Type B pancreatic cell (in vitro differentiated cells): ENCODE results near the gene PPP1R13B. TPM values are rescaled to one million over a fixed set of nuclear protein-coding genes. Genes with fewer than 3 reads are reported as not detected.
A peak's percentile ranks its signal among the peaks of the same experiment; 100 is the strongest.
"Not testable (repeated sequence)": the region's sequence is repeated elsewhere in the genome, so short reads cannot be mapped to it uniquely, and the experiment has no call there.

Experiments used
- DNase-seq: peaks from one replicate; pipeline ENCODE4 v3.0.0; 2021; ENCODE audit warnings: mixed read lengths; ENCODE audit not compliant: unreplicated experiment; ENCODE audit errors: extremely low spot score
- H3K27ac Mint-ChIP-seq: 2 replicates; pipeline ENCODE4 v1.8.0; 2021; ENCODE audit warnings: mild to moderate bottlenecking, mixed read lengths
- H3K27me3 Mint-ChIP-seq: 2 replicates; pipeline ENCODE4 v1.8.0; 2021; ENCODE audit warnings: mixed read lengths
- H3K36me3 Mint-ChIP-seq: 2 replicates; pipeline ENCODE4 v1.8.0; 2021; ENCODE audit warnings: mixed read lengths
- H3K4me1 Mint-ChIP-seq: one replicate; pipeline ENCODE4 v1.8.0; 2021; ENCODE audit warnings: mixed read lengths; ENCODE audit not compliant: unreplicated experiment
- H3K4me3 Mint-ChIP-seq: 2 replicates; pipeline ENCODE4 v1.8.0; 2021; ENCODE audit warnings: mild to moderate bottlenecking, mixed read lengths
- H3K9me3 Mint-ChIP-seq: 2 replicates; pipeline ENCODE4 v1.8.0; 2021; ENCODE audit warnings: mixed read lengths
- total RNA-seq: library from RNA; stranded (reverse); gene quantifications from 2 replicates; pipeline ENCODE4 v1.2.1, GENCODE V29; 2021; ENCODE audit warnings: low replicate concordance
- TF ChIP-seq, protein P1 (sequence below): fragments of 200-600 bp; sonication (generic); conservative IDR thresholded peaks from 2 replicates; pipeline ENCODE4 v1.5.0; 2021; ENCODE audit warnings: antibody characterized with exemption, mild to moderate bottlenecking

PPP1R13B gene
- total RNA-seq, 1 donor from 2014 or later, result 20.4 TPM

DNA sequence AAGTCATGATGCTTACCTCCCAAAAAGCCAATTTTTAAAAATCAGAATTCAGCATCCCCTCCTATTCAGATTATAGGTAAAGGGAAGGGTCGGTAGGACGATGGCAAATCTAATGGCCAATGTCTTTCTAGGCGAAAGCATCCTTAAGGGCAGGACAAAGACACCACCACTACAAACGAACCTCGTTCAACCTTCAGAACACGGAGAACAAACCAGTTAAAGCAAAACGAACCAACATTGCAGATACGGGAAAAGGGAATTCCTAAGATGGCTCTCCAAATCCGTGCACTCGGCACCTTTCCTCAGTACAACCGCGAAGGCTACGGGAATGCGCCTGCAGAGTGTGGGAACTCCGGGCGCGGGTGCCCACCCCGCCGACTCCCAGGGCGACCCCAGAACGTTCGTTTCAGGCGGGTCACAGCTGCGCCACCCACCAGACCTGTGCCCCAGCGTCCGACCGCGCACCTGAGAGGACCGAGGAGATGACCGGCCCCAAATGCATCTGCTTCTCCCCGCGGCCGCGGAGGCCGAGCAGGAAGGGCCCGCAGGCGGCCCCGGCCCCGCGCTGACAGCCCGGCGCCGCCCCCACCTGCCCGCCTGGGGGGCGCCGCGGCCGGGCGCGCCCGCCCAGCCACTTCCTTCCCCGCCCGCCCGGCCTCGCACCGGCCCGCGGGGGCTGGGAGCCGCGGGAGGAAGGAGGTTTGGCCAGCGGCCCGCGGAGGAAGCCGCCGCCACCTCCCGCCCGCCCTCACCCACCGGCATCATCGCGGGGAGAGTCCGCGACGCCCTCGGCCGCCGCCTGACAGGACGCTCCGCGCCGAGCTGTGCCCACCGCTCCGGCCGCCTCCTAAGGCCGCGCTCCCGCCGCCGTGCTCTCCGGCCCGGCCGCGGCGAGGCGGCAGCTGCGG, 578 bp downstream of the PPP1R13B start:
- no peaks in the 10 kb centered on the region for H3K9me3 Mint-ChIP-seq
- no peak for DNase-seq
- H3K36me3 Mint-ChIP-seq, result no peaks in the 10 kb centered on the region
- peaks cover 8% of the 10 kb centered on the region for H3K4me1 Mint-ChIP-seq
- TF ChIP-seq, protein P1, sequence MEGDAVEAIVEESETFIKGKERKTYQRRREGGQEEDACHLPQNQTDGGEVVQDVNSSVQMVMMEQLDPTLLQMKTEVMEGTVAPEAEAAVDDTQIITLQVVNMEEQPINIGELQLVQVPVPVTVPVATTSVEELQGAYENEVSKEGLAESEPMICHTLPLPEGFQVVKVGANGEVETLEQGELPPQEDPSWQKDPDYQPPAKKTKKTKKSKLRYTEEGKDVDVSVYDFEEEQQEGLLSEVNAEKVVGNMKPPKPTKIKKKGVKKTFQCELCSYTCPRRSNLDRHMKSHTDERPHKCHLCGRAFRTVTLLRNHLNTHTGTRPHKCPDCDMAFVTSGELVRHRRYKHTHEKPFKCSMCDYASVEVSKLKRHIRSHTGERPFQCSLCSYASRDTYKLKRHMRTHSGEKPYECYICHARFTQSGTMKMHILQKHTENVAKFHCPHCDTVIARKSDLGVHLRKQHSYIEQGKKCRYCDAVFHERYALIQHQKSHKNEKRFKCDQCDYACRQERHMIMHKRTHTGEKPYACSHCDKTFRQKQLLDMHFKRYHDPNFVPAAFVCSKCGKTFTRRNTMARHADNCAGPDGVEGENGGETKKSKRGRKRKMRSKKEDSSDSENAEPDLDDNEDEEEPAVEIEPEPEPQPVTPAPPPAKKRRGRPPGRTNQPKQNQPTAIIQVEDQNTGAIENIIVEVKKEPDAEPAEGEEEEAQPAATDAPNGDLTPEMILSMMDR, result no peak
- H3K27me3 Mint-ChIP-seq, result peaks cover 23% of the 10 kb centered on the region
- H3K27ac Mint-ChIP-seq, result peak overlapping the region; percentile 76
- peak overlapping the region; percentile 90 for H3K4me3 Mint-ChIP-seq

DNA sequence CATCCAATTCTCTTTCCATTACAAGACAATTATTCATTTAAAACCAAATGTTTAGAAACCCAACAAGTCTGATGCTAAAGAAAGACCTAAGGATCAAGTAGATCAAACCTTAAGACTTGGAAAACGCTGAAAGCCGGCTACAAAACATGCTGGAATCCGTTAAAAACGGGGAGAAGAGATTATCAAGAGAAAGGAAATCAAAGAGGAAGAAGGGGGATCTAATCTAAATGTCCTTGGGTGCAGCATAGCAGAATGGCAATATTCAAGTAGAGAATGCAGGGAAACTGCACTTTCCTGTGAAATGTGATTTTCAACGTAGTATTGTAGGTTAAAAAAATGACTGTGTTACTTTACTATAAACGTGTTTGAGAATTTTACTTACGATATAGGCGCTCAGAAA, 1.3 kb downstream of the PPP1R13B start:
- Mint-ChIP-seq H3K4me1 (peaks cover 8% of the 10 kb centered on the region), H3K27me3 (peaks cover 23% of the 10 kb centered on the region), H3K4me3 (peak overlapping the region; percentile 90), H3K27ac (peak overlapping the region; percentile 76), H3K36me3 (no peaks in the 10 kb centered on the region), H3K9me3 (no peaks in the 10 kb centered on the region)
- DNase-seq, result no peak
- TF ChIP-seq, protein P1, result no peak

DNA sequence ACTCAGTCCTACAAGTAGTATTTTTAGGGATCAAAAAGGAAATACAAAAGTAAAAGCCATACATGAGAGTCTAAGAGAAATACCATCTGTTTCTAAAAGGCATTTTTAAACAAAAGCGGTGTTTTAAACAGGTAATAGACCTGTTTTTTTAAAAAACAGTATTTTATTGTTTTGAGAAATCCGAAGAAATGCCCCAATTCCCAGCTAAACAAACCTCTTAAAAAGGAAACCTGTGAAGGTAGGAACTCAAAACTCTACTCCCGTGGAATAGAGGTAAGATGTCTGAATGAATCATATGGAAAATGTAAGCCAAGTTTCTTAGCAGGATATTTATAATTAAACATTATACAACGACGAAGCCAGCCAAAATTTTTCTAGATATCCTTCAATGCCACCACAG, 2.0 kb downstream of the PPP1R13B start:
- H3K36me3 Mint-ChIP-seq, result no peaks in the 10 kb centered on the region
- TF ChIP-seq, protein P1, result no peak
- H3K4me3 Mint-ChIP-seq, result peak overlapping the region; percentile 90
- no peaks in the 10 kb centered on the region for H3K9me3 Mint-ChIP-seq
- DNase-seq, result no peak
- peaks cover 8% of the 10 kb centered on the region for H3K4me1 Mint-ChIP-seq
- peaks cover 23% of the 10 kb centered on the region for H3K27me3 Mint-ChIP-seq
- H3K27ac Mint-ChIP-seq, result no peak overlapping the region

DNA sequence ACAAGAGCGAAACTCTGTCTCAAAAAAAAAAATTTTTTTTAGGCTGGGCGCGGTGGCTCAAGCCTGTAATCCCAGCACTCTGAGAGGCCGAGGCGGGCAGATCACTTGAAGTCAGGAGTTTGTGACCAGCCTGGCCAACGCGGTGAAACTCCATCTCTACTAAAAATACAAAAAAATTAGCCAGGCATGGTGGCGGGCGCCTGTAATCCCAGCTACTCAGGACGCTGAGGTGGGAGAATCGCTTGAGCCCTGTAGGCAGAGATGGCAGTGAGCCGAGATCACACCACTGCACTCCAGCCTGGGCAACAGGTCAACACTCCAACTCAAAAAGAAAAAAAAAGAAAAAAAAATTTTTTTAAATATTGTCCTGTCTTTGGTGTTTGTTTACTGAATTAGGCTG, 6.1 kb downstream of the PPP1R13B start:
- H3K4me3 Mint-ChIP-seq, H3K27ac Mint-ChIP-seq, H3K4me1 Mint-ChIP-seq, H3K9me3 Mint-ChIP-seq, DNase-seq, H3K36me3 Mint-ChIP-seq: not testable (repeated sequence)
- peaks cover 17% of the 10 kb centered on the region for H3K27me3 Mint-ChIP-seq

DNA sequence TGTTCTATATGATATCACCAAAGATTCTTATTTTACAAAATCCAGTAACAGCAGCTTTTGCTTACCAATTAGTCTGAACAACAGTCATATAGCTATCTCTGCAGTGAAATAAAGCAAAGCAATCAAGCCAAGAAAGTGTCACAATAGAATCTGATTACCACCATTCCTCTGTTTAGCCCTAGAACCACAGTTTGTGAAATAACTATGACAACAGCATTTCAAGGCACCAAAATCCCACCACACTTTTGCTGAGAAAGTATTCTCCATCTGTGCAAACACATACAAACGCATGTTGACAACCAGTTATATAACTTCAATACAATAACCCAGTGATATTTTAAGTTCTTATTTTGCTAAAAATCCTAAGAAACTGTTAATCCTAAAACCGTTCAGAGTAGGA, 7.4 kb downstream of the PPP1R13B start:
- Mint-ChIP-seq H3K4me1 (peaks cover 4% of the 10 kb centered on the region), H3K27ac (no peak overlapping the region), H3K4me3 (no peak overlapping the region), H3K27me3 (peaks cover 5% of the 10 kb centered on the region), H3K36me3 (no peaks in the 10 kb centered on the region), H3K9me3 (no peaks in the 10 kb centered on the region)
- no peak for DNase-seq
- TF ChIP-seq, protein P1, result no peak

DNA sequence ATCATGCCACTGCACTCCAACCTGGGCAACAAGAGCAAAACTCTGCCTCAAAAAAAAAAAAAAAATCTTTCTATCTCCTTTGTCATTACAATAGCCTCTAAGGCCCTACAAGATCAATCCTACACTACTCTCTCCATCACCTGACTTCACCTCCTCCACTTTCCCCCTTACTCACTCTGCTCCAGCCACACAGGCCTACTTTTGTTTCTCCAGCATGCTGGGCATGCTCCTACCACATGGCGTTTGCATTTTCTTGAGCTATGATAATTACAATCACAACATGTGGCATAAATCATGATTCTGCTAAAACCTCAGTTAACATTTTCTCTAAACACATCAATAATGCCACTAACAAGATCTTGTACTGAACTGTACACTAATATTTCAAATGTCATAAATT, 7.8 kb downstream of the PPP1R13B start:
- H3K4me1 Mint-ChIP-seq, result peaks cover 4% of the 10 kb centered on the region
- TF ChIP-seq, protein P1, result no peak
- H3K9me3 Mint-ChIP-seq, result no peaks in the 10 kb centered on the region
- H3K36me3 Mint-ChIP-seq, result no peaks in the 10 kb centered on the region
- no peak for DNase-seq
- peaks cover 3% of the 10 kb centered on the region for H3K27me3 Mint-ChIP-seq
- H3K4me3 Mint-ChIP-seq, result no peak overlapping the region
- no peak overlapping the region for H3K27ac Mint-ChIP-seq
